GM18867 (cell line): ENCODE measurements around the gene CNGB1.
"Not testable (repeated sequence)": the region's sequence is repeated elsewhere in the genome, so short reads cannot be mapped to it uniquely, and the experiment has no call there.

Source experiments
- ATAC-seq: cut with Tn5 transposase; IDR thresholded peaks from one replicate; pipeline ENCODE4 v1.9.1; 2021; ENCODE audit warnings: mild to moderate bottlenecking, moderate library complexity; ENCODE audit not compliant: unreplicated experiment

Gene CNGB1

GRCh38 chr16:57956270-57956808 lies 14.6 kb downstream of the CNGB1 start:
- no peak for ATAC-seq

- ATAC-seq: no peak
Observed at GRCh38 chr16:57955572-57956188, 15.2 kb downstream of the CNGB1 start.

DNA sequence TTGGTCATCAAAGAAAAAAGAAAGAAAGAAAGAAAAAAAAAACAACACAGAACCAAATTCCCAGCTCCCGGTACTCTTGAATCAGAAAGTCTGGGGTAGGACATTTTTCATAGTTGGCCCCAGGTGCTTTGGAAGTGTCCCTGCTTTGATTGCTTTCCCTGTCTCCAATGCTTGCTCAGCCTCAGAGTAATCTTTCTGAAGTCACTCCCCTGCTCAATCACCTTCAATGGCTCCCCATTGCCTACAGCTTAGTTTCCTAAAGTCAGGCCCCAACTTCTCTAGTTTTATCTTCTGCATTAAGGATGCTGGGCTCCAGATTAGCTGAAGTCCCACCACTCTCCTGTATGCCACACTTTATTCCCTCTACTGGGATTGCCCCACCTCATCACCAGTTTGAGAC lies 17.1 kb downstream of the CNGB1 start:
- no peak for ATAC-seq

DNA sequence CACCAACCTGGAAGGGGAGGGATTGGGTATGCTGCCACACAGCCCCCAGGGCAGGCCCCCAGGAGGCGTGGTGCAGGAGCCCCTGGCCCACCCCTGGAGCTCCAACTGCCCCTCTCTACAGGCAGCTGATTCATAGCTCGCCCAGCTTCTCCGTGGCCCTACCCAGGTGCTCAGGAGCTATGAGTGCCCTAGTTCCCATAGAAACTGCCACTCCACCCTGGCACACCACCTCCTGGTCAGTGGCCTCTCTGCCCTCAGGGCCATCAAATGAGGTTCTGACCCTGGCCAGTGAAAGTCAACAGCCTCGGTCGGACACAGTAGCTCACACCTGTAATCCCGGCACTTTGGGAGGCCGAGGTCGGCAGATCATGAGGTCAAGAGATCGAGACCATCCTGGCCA lies 18.0 kb downstream of the CNGB1 start:
- ATAC-seq: no peak

- no peak for ATAC-seq
Observed at GRCh38 chr16:57951204-57951960, 19.5 kb downstream of the CNGB1 start.

GRCh38 chr16:57950382-57950781 lies 20.5 kb downstream of the CNGB1 start:
- ATAC-seq: no peak

GRCh38 chr16:57949595-57950238 lies 21.2 kb downstream of the CNGB1 start:
- no peak for ATAC-seq

DNA sequence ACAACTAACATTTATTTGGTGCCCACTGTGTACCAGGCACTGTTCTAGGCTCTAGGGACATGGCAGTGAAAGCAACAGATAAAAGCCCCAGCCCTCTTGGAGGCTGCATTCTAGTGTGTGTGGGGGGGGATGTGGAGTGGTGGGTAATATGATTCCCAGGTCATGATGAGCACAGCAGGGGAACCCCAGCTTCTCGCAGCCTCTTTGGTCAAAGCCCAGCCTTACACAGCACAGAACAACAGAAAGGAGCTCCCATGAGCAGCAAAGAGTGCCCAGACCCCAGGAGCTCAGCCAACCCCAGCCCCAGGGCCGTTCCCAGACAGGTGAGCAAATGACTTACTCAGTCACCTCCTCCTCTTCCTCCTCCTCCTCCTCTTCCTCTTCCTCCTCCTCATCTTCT lies 21.9 kb downstream of the CNGB1 start:
- ATAC-seq: no peak

DNA sequence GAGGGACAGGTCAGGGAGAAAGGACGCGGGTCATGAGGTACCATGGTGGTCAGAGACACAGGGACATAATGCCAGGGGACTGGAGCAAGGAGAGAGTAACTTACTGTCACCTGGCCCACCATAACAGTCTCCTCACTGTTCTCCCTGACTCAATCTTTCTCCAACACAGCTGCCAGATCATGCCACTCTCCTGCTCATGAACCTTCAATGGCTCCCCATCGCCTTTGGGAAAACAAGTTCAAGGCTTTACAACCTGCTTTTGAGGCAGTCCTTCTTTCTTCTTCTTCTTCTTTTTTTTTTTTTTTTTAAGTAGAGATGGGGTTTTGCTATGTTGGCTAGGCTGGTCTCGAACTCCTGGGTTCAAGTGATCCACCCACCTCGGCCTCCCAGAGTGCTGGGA lies 22.9 kb downstream of the CNGB1 start:
- ATAC-seq: no peak

DNA sequence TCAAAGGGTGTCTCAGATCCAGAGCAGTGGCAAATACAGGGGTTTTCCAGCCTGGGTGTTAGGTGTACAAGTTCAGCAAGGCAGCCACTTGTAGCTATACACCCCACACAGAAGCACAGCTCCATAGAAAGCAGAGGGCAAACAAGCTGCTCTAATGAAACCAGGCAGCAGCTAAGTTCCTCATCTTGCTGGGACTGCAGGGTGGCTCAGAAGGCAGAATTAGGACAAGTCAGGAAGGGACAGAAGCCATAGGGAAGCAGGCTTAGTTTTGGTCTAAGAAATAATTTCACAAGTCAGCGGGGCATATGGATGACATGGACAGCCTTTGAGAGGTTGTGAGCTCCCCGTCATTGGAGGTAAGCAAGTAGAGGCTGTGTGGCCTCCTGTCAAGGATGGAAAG lies 23.7 kb downstream of the CNGB1 start:
- no peak for ATAC-seq

GRCh38 chr16:57946181-57946801 lies 24.6 kb downstream of the CNGB1 start:
- ATAC-seq: no peak

GRCh38 chr16:57945740-57946138 lies 25.2 kb downstream of the CNGB1 start:
- no peak for ATAC-seq

DNA sequence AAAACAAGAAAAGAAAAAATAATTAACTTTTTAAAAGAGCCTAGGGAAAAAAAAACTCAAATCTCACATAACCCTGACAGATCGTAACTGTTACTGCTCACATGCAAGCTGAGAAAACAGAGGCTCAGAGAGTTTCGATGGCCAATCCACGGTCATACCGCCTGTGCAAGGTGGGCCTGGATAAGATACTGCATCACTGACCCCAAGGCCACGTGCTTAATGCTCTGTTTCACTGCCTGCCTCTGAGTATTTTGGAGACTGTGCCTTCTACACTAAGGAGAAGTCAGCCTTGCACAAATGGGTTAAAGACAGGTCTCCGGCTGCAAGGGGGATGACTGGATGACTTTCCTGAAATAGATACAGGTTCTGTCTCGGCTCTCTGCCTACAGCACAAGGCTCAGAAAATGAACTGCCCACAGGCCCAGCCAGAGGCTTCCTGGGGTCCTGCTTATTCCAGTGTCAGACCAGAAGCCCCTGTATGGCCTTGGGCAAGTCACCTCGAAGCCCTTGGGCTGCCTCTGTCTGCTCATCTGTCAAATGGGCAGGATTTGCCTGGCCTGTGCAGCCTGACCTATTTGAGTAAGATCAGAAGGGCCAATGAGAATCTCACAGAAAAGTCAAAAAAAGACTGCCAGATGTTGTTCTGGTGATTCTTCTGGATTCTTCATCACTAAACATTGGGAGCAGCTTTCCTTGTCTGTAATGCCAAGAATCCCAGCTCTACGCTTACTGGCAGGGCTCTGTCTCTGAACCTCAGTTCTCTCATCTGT lies 25.8 kb downstream of the CNGB1 start:
- no peak for ATAC-seq

DNA sequence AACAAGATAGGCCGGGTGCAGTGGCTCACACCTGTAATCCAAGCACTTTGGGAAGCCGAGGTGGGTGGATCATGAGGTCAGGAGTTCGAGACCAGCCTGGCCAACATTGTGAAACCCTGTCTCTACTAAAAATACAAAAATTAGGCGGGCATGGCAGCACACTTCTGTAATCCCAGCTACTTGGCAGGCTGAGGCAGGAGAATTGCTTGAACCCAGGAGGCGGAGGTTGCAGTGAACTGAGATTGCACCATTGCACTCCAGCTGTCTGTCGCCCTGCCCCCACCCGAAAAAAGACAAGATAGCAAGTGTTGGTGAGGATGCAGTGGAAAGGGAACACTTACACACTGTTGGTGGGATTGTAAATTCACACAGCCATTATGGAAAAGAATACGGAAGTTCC lies 27.5 kb downstream of the CNGB1 start:
- ATAC-seq: not testable (repeated sequence)

- not testable (repeated sequence) for ATAC-seq
Observed at GRCh38 chr16:57941901-57942300, 29.0 kb downstream of the CNGB1 start.

GRCh38 chr16:57941016-57941664 lies 29.8 kb downstream of the CNGB1 start:
- ATAC-seq: no peak

GRCh38 chr16:57940382-57940966 lies 30.5 kb downstream of the CNGB1 start:
- ATAC-seq: no peak

DNA sequence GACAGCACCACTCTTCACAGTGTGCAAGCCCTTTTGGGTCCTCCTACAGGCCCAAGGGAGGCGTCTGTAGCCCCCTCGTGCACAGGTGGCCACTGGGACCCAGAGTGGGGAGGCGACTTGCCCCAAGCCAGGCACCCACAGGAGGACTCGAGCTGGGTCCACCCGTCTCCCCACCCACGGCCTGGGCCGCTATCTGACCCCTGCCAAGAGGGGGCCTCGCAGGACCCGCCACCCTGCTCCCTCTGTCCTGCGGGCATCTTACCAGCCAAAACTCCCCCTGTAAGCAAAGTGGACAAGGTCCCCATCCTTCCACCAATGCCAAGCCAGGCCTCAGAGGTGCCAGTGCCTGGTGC lies 31.1 kb downstream of the CNGB1 start:
- no peak for ATAC-seq

DNA sequence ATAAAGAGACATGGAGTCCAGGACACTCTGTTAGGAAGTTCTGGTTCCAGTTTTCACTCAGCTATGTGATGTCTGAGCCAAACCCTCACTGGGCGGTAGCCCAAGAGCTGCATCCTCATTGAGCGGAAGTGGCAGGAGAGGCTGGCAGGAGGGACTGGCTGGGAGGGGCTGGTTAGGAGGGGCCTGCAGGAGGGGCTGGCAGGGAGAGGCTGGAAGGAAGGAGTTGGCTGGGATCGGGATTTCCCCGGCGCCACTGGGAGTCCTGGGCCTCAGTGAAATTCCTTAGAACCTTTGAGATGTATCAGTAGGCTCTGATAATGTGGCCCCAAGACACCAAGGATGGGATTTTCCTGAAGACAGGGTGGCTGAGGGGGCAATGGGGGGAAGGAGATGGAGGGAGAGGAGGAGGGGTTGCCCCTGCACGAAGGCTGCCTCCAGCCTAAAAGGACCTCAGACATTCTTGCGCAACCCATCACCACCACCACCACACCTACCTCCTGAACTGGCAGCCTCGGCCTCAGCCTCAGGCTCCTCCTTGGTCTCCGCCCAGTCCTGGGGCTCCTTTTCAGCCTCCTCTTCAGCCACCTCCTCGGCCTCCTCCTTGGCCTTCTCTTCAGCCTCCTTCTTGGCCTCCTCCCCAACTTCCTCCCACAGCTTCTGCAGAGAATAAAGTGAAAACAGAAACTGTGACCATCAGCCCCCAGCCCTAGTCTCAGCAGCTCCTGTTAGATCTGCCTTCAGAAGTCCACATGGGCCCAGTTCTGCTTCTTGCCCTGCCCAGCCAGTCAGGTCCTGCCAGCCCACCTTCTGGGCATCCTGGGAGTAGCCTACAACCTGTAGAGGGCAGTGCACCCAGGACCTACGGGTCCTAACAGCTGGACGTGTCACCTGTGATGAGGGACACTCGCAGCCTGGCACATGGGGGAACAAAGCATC lies 31.7 kb downstream of the CNGB1 start:
- ATAC-seq: no peak
